NCI-H128 (cell line): ENCODE measurements around the gene VPS13C.
"Not testable (repeated sequence)": the region's sequence is repeated elsewhere in the genome, so short reads cannot be mapped to it uniquely, and the experiment has no call there.

Experiments used
- DNase-seq: peaks from one replicate; lab custom pipeline; 2025; ENCODE audit not compliant: unreplicated experiment; lab: John Stamatoyannopoulos, UW

Gene VPS13C

GRCh38 chr15:62047282-62047827 is 12.9 kb downstream of the VPS13C start:
- no peak for DNase-seq

- no peak for DNase-seq
These were observed 14.0 kb downstream of the VPS13C start for GRCh38 chr15:62046078-62046743.

GRCh38 chr15:62035256-62035924 is 24.9 kb downstream of the VPS13C start:
- no peak for DNase-seq

- DNase-seq, result no peak
These were observed 32.3 kb downstream of the VPS13C start for GRCh38 chr15:62027916-62028315.

GRCh38 chr15:62027263-62027565 is 33.0 kb downstream of the VPS13C start:
- no peak for DNase-seq

GRCh38 chr15:62026487-62027262 is 33.6 kb downstream of the VPS13C start:
- no peak for DNase-seq

- DNase-seq, result no peak
These were observed 38.2 kb downstream of the VPS13C start for GRCh38 chr15:62021991-62022600.

GRCh38 chr15:62020576-62021160 is 39.6 kb downstream of the VPS13C start:
- DNase-seq, result no peak

- not testable (repeated sequence) for DNase-seq
These were observed 54.9 kb downstream of the VPS13C start for GRCh38 chr15:62005354-62005753.

- no peak for DNase-seq
These were observed 62.5 kb downstream of the VPS13C start for GRCh38 chr15:61997786-61998185.

- no peak for DNase-seq
These were observed 64.1 kb downstream of the VPS13C start for GRCh38 chr15:61996056-61996635.

GRCh38 chr15:61994216-61994615 is 66.0 kb downstream of the VPS13C start:
- no peak for DNase-seq

GRCh38 chr15:61992518-61992917 is 67.7 kb downstream of the VPS13C start:
- DNase-seq, result no peak

- no peak for DNase-seq
These were observed 70.6 kb downstream of the VPS13C start for GRCh38 chr15:61989667-61990066.

- DNase-seq, result no peak
These were observed 72.4 kb downstream of the VPS13C start for GRCh38 chr15:61987824-61988223.

GRCh38 chr15:61983081-61983480 is 77.2 kb downstream of the VPS13C start:
- DNase-seq, result no peak

GRCh38 chr15:61978225-61978624 is 82.0 kb downstream of the VPS13C start:
- no peak for DNase-seq

GRCh38 chr15:61974759-61975158 is 85.5 kb downstream of the VPS13C start:
- DNase-seq, result peak; percentile 2

GRCh38 chr15:61974118-61974517 is 86.1 kb downstream of the VPS13C start:
- no peak for DNase-seq

- DNase-seq, result no peak
These were observed 108.3 kb downstream of the VPS13C start for GRCh38 chr15:61951949-61952348.

GRCh38 chr15:61946778-61947177 is 113.5 kb downstream of the VPS13C start:
- DNase-seq, result no peak
